ENCODE results near the gene TST.

The TST gene

GRCh38 chr22:37065180-37065579, 45.9 kb upstream of the TST start:
- Histone ChIP-seq H3K4me2 (no peak overlapping the region), H3K4me3 (IDR thresholded peaks at IDR 0.05; ENCODE audit: insufficient read depth, low read depth, low read length) (no peak overlapping the region), H3K9ac (no peak overlapping the region), H3K27ac (no peak overlapping the region), H2AFZ (ENCODE audit: low read depth) (no peak overlapping the region), H3K36me3 (ENCODE audit: insufficient read depth) (no peaks in the 10 kb centered on the region), H3K79me2 (ENCODE audit: insufficient read depth, low read depth) (no peaks in the 10 kb centered on the region), H3K27me3 (ENCODE audit: insufficient read depth, low read depth) (peaks cover 15% of the 10 kb centered on the region; the same call in 1 of the 2 replicates), H4K20me1 (ENCODE audit: insufficient read depth) (no peaks in the 10 kb centered on the region), H3K4me1 (ENCODE audit: low read depth, poor library complexity, severe bottlenecking) (no peaks in the 10 kb centered on the region)
- TF ChIP-seq, protein P1, sequence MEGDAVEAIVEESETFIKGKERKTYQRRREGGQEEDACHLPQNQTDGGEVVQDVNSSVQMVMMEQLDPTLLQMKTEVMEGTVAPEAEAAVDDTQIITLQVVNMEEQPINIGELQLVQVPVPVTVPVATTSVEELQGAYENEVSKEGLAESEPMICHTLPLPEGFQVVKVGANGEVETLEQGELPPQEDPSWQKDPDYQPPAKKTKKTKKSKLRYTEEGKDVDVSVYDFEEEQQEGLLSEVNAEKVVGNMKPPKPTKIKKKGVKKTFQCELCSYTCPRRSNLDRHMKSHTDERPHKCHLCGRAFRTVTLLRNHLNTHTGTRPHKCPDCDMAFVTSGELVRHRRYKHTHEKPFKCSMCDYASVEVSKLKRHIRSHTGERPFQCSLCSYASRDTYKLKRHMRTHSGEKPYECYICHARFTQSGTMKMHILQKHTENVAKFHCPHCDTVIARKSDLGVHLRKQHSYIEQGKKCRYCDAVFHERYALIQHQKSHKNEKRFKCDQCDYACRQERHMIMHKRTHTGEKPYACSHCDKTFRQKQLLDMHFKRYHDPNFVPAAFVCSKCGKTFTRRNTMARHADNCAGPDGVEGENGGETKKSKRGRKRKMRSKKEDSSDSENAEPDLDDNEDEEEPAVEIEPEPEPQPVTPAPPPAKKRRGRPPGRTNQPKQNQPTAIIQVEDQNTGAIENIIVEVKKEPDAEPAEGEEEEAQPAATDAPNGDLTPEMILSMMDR (conservative IDR thresholded peaks at IDR 0.05; ENCODE audit: low read depth, low read length): no peak

- H3K4me2 ChIP-seq: no peak overlapping the region
- H3K79me2 ChIP-seq (ENCODE audit: insufficient read depth, low read depth): no peaks in the 10 kb centered on the region
- no peaks in the 10 kb centered on the region for H3K36me3 ChIP-seq (ENCODE audit: insufficient read depth)
- H3K27me3 ChIP-seq (ENCODE audit: insufficient read depth, low read depth): peaks cover 12% of the 10 kb centered on the region; the same call in 1 of the 2 replicates
- H3K4me3 ChIP-seq (IDR thresholded peaks at IDR 0.05; ENCODE audit: insufficient read depth, low read depth, low read length): no peak overlapping the region
- H4K20me1 ChIP-seq (ENCODE audit: insufficient read depth): no peaks in the 10 kb centered on the region
- H3K4me1 ChIP-seq (ENCODE audit: low read depth, poor library complexity, severe bottlenecking): no peaks in the 10 kb centered on the region
- H3K27ac ChIP-seq: no peak overlapping the region
- TF ChIP-seq, protein P1 (conservative IDR thresholded peaks at IDR 0.05; ENCODE audit: low read depth, low read length): no peak
- no peak overlapping the region for H3K9ac ChIP-seq
- H2AFZ ChIP-seq (ENCODE audit: low read depth): no peak overlapping the region
These were observed 45.3 kb upstream of the TST start for GRCh38 chr22:37064553-37064952.

GRCh38 chr22:37063431-37064420, 44.5 kb upstream of the TST start:
- Histone ChIP-seq H3K79me2 (ENCODE audit: insufficient read depth, low read depth) (no peaks in the 10 kb centered on the region), H3K27me3 (ENCODE audit: insufficient read depth, low read depth) (peaks cover 12% of the 10 kb centered on the region; the same call in 1 of the 2 replicates), H3K4me1 (ENCODE audit: low read depth, poor library complexity, severe bottlenecking) (no peaks in the 10 kb centered on the region), H3K4me3 (IDR thresholded peaks at IDR 0.05; ENCODE audit: insufficient read depth, low read depth, low read length) (no peak overlapping the region), H3K27ac (no peak overlapping the region), H4K20me1 (ENCODE audit: insufficient read depth) (no peaks in the 10 kb centered on the region), H2AFZ (ENCODE audit: low read depth) (no peak overlapping the region), H3K9ac (no peak overlapping the region), H3K36me3 (ENCODE audit: insufficient read depth) (no peaks in the 10 kb centered on the region), H3K4me2 (no peak overlapping the region)
- TF ChIP-seq, protein P1 (conservative IDR thresholded peaks at IDR 0.05; ENCODE audit: low read depth, low read length): no peak

GRCh38 chr22:37062702-37063381, 43.6 kb upstream of the TST start:
- H3K9ac ChIP-seq: no peak overlapping the region
- TF ChIP-seq, protein P1 (conservative IDR thresholded peaks at IDR 0.05; ENCODE audit: low read depth, low read length): no peak
- no peaks in the 10 kb centered on the region for H3K4me1 ChIP-seq (ENCODE audit: low read depth, poor library complexity, severe bottlenecking)
- H4K20me1 ChIP-seq (ENCODE audit: insufficient read depth): no peaks in the 10 kb centered on the region
- H3K36me3 ChIP-seq (ENCODE audit: insufficient read depth): no peaks in the 10 kb centered on the region
- H3K79me2 ChIP-seq (ENCODE audit: insufficient read depth, low read depth): no peaks in the 10 kb centered on the region
- H3K4me2 ChIP-seq: no peak overlapping the region
- H3K27ac ChIP-seq: no peak overlapping the region
- H3K4me3 ChIP-seq (IDR thresholded peaks at IDR 0.05; ENCODE audit: insufficient read depth, low read depth, low read length): no peak overlapping the region
- H3K27me3 ChIP-seq (ENCODE audit: insufficient read depth, low read depth): peaks cover 4% of the 10 kb centered on the region; the same call in 1 of the 2 replicates
- no peak overlapping the region for H2AFZ ChIP-seq (ENCODE audit: low read depth)
